HTR-8/SVneo (cell line): ENCODE results near the gene PDHX.
A peak's percentile ranks its signal among the peaks of the same experiment; 100 is the strongest.

ENCODE experiments used
- DNase-seq: peaks from one replicate; pipeline ENCODE4 v3.0.0; 2011; ENCODE audit warnings: low spot score, mixed read lengths; ENCODE audit not compliant: insufficient read length
- FAIRE-seq: peaks from 2 replicates; lab custom pipeline; 2011; peaks lifted over from hg19 to GRCh38; lab: Jason Lieb, UNC

The PDHX gene

DNA sequence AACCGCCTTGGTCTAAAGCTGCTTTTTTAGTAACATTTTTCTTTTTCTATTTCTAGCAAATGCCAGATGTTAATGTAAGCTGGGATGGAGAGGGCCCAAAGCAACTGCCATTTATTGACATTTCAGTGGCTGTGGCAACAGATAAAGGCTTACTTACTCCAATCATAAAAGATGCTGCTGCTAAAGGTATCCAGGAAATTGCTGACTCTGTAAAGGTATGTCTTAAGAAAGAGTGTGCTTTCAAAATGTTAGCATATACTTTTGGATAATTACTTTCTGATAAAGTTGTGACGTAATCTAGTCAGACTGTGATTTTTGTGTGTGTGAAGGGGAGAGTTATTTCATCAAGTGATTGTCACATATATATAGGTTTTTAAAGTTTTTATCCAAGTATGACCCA is 68.1 kb downstream of the PDHX start:
- DNase-seq (no peak), FAIRE-seq (no peak)

DNA sequence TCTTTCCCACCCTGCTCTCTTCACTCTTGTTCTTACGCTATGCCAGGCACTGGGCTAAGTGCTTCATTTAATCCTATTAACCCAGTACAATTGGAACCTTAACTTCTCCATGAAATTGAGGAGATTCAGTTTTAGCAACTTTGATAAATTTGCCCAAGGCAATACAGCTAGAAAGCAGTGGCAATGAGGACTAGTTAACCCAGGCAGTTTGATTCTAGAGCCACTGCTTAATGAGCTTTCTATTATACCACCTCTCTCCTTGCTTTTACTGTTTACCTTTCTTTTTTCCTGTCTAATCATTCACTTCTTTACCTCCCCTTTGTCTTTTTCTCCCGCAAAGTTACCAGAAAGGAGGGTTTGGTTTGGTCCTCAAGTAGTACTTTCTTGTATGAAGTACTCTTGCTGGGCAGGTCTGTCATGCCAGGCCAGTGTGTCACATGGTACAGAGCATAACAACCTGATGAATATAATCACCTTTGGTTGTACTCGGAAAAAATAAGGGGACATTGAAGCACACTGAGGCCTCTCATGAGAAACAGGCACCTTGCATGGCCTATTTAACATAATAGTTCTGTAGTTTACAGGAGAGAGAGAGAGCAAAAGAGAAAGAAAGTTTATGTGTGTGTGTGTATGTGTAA is 70.6 kb downstream of the PDHX start:
- DNase-seq, result no peak
- no peak for FAIRE-seq

DNA sequence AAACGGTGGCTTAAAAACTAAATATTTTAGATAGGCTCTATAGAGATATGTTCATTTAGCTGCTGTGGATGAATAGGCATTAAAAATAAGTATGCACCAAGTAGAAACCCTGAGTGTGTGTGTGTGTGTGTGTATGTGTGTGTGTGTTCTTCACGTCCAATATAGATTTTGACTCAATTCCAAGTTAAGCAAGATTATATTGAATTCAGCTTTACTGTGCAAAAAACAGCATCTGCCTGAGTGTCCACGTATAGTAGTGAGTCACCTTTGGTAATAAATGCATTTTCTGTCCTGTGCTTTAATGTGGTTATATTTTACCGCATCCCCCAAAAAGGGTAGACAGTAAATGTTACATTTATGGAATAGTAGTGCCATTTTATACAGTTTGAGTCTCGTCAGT is 71.2 kb downstream of the PDHX start:
- FAIRE-seq (no peak), DNase-seq (no peak)

DNA sequence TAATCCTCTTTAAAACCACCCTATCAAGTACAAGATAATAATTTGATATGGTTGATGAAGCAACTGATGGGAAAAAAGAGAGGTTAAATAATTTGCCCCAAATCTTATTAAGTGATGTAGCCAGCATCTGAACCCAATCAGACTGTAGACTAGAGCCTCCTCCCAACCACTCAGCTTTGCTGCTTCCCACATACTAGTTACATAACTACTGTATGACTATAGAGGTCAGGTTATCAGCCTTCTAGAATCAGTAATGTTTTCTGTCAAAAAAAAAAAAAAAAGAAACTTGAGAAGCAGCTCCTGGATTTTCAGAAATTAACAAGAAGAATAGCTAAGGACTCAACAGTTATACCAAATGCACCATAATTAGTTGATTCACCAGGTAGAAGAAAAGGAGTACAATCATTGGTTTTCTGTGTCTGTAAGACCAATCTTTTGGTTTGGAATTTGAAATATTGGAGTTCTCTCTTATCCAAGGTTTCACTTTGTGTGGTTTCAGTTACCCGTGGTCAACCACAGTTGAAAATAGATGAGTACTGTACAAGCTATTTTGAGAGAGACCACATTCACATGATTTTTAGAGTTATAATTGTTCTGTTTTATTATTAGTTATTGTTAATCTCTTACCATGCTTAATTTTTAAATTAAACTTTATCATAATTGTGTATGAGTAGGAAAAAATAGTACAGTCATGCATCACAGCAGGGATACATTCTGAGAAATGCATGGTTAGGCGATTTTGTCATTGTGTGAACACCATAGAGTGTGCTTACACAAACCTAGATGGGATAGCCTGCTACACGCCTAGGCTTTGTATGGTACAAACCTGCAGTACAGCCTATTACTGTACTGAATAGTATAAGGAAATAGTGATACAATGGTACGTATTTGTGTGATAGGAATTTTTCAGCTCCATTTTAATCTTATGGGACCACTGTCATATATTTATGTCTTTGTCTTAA is 72.2 kb downstream of the PDHX start:
- DNase-seq (no peak), FAIRE-seq (no peak)

DNA sequence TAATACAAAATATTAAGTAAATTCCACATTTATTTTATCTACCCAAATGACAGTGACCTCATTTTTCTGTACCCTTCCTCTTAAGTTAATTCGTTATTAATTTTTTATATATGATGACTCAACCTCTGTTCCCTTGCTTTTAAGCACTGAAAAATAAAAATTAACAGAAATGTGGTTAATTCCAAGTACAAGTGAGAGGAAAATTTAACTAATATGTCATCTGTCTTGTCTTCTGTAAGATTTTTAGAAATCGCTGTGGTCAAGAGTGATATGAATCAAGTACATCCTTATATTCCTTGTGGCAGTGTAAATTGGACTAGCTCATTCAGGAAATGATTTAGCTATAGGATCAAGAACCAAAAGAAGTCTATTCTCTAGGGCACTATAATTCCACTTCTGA is 74.5 kb downstream of the PDHX start:
- FAIRE-seq, result no peak

DNA sequence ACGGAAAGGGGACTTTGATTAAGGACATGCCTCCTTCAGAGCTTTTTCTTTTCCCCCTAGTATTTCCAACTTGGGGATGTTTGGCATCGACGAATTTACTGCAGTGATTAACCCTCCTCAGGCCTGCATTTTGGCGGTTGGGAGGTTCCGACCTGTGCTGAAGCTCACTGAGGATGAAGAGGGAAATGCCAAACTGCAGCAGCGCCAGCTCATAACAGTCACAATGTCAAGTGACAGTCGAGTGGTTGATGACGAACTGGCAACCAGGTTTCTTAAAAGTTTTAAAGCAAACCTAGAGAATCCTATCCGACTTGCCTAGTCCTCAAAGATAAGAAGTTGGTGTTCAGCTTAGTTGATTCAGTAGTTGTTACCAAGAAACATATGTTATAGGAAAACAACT is 78.4 kb downstream of the PDHX start:
- FAIRE-seq (no peak), DNase-seq (no peak)

More for the DNA sequence above, 74.5 kb downstream of the PDHX start:
- no peak for DNase-seq

DNA sequence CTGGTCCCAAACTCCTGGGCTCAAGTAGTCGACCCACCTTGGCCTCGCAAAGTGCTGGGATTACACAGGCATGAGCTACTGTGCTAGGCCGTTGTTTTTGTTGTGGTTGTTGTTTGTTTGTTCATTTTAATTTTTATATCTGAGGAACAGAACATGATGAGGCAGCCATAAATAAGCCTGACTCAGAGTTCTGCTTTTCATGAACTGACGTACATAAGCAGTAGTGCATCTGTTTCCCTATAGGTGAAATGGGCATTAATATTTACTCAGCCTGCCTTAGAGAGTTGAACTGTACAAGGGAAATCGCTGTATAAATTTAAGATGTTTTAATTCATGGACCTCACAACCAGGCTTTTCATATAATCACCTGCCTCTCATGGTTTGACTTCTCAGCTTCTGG is 80.5 kb downstream of the PDHX start:
- DNase-seq, result no peak
- FAIRE-seq, result no peak

DNA sequence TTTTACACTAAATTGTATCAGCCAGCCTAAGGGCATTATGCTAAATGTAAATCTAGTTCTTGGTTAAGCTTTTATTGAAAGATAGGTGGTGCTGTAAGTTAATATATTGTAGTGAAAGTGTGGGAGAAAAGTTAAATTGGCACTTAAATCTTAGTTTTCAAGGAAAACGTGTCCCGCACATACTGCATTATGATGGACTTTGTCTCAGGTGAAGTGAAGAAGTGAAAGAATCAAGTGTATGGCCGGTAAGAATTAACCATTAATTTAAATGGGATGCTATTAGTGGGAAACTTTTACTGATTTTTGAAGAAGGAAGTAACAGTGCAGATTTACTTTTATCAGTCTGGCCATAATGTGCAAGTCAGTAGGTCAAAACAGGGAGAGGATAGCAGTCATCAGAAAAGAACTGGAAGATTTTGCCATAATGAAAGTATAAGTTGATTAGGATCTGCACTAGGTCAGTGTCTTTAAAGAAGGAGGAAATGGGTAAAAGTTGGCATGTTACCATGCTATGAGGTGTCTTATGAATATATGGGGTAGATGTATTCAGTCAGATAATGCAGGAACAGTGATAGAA is 81.6 kb downstream of the PDHX start:
- FAIRE-seq, result no peak
- no peak for DNase-seq

DNA sequence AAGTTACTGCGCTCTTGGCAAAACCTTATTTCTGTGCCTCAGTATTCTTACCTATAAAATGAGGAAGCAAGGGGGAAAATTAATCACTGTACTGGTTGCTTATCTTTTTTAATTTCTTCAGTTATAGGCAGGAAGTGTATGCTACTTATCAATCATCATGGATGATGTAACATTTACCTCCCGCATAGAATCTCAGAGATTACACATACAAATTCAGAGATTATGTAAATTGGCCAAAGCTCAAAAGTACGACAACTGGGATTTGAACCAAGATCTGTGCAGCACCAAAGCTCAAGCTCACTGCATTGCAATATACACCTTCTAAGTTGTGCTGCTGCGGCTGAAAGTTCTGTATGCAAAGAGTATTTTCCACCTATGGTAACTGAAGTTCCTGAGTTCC is 83.0 kb downstream of the PDHX start:
- DNase-seq (no peak), FAIRE-seq (no peak)

DNA sequence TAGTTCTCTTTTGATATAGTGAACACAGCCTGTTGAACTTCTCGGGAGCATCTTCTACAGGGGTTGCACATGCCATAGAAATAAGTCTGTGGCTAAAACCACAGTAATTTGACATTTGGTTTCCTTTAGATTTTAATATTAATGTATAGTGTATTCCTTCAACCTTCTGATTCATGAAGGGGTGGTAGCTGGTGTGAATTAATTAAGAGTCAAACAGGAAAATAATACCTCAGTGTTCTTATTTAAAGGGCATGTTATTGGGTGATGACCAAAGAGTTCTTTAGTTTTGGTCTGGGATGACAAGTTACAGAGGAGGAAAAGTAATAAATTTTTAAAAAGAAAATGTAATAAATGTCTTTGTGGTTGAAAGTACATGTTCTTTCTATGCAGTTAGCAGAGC is 86.8 kb downstream of the PDHX start:
- DNase-seq, result no peak
- no peak for FAIRE-seq

DNA sequence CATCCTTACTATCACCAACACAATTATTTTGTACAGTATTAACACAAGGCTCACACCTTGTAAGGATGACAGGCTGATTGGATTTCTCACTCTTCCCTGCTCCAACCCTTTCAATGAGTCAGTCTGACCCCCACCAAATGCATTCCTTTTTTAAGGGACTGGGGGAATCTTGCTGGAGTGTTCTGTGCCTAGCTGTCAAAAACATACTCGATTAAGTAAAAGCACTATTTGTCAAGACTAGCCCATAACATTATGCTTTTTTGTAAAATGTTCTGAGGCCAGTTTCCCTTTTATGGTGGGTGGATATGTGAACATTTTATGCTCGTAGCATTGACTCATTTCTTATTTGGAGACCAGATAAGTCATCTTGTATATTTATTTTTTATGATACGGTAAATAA is 87.2 kb downstream of the PDHX start:
- FAIRE-seq, result no peak
- DNase-seq, result no peak

DNA sequence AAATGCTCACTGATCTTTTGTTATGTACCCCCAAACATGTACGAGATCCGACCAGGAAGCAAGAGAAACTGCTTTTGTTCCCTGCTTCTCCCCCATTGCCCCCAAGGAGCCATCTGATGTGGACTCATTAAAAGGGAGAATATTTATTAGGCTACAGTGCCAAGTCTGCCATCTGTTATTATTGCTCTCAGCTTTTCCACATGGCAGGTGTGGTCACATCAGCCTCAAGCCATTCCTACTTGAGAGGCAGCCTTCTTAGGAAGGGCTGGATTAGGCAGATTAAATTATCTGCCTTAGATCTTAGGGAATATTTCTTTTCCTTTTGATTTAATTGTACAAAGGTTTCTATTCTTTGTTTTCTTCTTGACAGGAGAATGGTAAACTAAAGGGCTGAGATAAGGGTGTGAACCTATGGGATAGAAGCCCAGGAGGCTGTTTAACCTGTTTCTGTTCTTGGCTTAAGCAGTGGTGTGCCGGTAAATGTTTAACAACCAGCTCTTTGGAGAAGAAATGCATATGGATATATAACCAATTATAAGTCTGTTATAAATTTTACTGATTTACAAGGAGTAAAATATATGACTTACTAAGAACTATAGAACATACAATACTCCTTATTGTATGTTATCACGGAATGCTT is 88.8 kb downstream of the PDHX start:
- DNase-seq, result no peak
- no peak for FAIRE-seq

DNA sequence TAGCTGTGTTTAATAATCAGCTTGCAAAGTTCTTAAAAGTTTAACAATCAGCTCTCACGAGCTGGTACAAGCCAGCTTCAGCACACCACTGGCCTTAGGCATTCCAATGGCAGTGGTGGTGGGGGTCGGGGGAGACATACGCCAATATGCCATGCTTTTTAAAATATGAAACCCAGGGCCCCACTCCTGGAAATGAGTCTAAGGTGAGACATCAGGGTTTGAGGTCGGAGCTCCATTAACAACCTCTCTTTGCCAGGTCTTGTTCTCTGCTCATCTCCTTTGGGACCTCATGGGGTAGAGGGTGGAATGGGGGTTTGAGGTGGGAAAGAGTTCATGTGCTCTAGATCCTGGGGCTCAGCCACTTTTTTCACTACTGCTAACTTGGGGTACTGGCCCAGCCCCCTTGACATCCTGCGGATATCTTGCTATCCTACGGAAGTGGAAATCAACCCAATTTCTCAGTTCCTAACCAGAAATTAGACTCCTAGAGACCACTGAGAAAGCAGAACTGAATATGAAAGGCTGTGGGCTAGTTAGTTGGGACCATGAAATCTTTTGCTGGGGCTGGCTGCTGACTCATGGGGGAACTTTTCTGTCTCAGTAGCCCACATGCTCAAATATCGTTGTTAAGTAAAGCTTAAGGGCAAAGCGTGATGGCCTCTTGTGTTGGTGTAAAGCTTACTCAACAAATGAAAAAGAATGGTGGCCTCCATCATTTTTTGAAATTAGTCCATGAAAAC is 90.1 kb downstream of the PDHX start:
- DNase-seq (no peak), FAIRE-seq (no peak)

DNA sequence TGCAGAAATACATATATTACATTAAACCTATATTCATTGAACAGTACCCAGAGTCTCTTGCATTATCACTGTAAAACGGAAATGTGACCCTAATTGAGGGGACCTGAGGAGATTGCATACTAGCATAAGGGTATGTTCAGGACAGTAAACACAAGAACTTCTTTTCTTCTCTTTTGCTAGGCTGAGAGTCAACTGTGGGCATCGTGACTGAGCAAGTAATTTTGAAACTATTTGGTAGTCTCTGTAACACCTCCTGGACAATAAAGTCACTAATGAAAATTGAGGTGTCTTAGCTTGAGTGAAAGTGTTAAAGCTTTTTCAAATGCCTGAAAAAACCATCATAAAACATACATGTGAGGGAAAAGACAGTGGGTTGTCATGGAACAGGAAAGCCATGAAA is 90.9 kb downstream of the PDHX start:
- no peak for DNase-seq
- FAIRE-seq, result no peak

DNA sequence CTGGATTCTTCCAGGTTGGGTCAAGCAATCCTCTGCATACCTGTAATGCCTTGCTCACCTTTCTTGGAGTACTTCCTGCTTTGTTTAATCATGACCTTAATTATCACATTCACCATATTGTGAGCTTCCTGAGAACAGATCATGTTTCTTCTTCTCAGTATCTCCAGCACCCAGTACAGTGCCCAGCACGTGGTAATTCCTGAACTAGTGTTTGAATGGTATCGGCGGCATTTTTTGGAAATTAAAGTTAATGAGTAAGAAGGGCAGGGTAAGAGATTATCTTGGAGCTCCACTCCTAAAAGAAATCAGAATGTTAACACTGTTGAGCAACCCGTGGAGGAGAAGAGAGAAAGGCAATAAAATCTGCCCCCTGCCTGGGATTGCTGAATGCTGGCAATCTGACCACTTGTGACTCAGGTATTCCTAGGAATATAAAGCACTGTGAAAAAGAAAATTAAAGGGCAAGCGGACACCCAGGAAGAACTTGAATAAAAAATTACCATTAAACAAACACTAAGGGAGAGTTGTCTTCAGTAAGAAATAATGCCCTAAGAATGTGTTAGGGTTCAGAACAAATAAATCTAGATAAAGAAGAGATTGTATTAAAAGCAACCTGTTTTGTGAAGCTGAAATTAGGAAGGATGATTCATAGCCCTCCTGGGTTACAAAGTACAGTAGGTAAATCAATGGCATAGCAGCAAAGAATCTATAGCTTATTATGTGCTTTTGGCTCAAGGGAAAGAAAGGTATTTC is 92.9 kb downstream of the PDHX start:
- peak; percentile 39 for DNase-seq
- no peak for FAIRE-seq

DNA sequence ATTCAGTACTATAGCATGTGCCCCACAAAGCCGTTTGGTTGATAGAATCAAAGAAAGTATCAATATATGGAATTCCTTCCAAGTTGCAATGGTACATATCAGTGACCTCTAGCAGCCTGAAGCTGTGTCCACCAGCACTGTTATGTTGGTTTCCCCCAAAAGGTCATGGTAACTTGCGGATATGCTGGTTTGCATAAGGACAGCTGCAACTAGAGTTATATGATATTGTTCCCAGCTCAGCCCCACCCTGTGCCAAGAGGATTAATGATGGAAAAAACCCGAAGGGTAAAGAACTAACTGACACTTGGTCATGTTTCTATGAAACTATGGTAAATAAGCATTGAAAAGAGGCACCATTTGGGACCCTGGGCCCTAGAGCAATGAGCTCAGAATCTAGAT is 93.5 kb downstream of the PDHX start:
- no peak for DNase-seq
- FAIRE-seq, result no peak

DNA sequence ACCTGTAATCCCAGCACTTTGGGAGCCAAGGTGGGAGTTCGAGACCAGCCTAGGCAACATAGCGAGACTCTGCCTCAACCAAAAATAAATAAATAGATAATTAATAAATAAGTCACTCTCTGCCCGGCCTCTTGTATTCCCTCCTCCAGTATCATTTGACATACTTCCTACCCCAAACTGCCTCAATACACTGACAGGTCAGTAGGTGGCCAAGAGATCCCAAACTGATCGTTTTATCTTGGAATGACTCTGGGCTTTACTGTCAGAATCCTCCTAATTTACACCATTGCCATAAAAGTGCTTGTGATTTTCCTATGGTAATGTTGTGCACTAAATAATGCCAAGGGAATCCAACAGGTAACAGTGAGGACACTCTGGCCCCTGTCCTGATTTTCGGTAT is 94.2 kb downstream of the PDHX start:
- FAIRE-seq (no peak), DNase-seq (no peak)

DNA sequence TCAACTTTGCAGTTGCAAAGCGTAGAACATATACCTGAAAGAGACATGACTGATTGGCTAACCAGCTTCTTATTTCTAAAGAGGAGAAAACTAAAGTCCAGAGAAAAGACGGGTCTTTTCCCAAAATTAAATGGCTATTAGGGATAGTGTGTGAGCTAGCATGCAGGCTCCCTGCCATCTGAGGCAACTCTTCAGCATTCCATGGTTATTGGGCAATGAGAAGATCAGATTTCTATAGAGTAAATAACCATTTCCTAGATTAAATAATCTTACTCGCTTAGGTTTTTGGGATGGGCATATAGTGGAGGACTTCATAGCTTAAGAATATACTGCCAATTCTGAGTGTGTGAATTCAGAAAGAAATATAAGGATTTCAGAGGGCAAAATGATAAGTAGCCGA is 95.0 kb downstream of the PDHX start:
- DNase-seq (no peak), FAIRE-seq (no peak)

DNA sequence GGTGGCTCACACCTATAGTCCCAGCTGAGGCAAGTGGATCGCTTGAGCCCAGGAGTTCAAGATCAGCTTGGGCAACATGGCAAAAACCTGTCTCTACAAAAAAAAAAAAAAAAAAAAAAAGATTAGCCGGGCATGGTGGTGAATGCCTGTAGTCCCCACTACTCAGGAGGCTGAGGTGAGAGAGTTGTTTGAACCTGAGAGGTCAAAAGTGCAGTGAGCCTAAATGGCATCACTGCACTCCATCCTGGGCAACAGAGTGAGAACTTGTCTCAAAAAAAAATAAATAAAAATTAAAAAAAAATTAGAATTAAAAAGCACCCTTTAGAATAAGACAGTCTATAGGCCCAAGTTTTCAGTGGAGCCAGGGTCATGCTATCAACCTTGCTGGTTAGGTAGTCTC is 95.5 kb downstream of the PDHX start:
- FAIRE-seq, result no peak
- no peak for DNase-seq
